ENCODE results near the gene COL4A6.

Gene COL4A6

GRCh38 chrX:108299101-108299591, 139.1 kb downstream of the COL4A6 start:
- no peak for ATAC-seq
- TF ChIP-seq OSR1 (CRISPR knock-in tag; IDR thresholded peaks at IDR 0.05) (no peak), POU6F1 (CRISPR knock-in tag; IDR thresholded peaks at IDR 0.05; ENCODE audit: borderline replicate concordance, low read depth) (no peak), ESRRG (CRISPR knock-in tag; IDR thresholded peaks at IDR 0.05) (no peak), ZFP30 (CRISPR knock-in tag; IDR thresholded peaks at IDR 0.05) (no peak), ISL1 (CRISPR knock-in tag; IDR thresholded peaks at IDR 0.05) (no peak), GLIS3 (CRISPR knock-in tag; IDR thresholded peaks at IDR 0.05) (no peak), PPARA (CRISPR knock-in tag; IDR thresholded peaks at IDR 0.05; ENCODE audit: borderline replicate concordance) (no peak), TOX (CRISPR knock-in tag; IDR thresholded peaks at IDR 0.05; ENCODE audit: borderline replicate concordance) (no peak), ARNTL (CRISPR knock-in tag; IDR thresholded peaks at IDR 0.05; ENCODE audit: borderline replicate concordance, low read depth) (no peak), SNAI2 (CRISPR knock-in tag; IDR thresholded peaks at IDR 0.05) (no peak), RARB (CRISPR knock-in tag; IDR thresholded peaks at IDR 0.05) (no peak), TCF4 (CRISPR knock-in tag; IDR thresholded peaks at IDR 0.05; ENCODE audit: borderline replicate concordance) (no peak), TSHZ2 (CRISPR knock-in tag; IDR thresholded peaks at IDR 0.05) (no peak)
- TF ChIP-seq, protein P1, sequence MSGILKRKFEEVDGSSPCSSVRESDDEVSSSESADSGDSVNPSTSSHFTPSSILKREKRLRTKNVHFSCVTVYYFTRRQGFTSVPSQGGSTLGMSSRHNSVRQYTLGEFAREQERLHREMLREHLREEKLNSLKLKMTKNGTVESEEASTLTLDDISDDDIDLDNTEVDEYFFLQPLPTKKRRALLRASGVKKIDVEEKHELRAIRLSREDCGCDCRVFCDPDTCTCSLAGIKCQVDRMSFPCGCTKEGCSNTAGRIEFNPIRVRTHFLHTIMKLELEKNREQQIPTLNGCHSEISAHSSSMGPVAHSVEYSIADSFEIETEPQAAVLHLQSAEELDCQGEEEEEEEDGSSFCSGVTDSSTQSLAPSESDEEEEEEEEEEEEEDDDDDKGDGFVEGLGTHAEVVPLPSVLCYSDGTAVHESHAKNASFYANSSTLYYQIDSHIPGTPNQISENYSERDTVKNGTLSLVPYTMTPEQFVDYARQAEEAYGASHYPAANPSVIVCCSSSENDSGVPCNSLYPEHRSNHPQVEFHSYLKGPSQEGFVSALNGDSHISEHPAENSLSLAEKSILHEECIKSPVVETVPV (CRISPR knock-in tag; IDR thresholded peaks at IDR 0.05), result no peak
- TF ChIP-seq, protein P2, sequence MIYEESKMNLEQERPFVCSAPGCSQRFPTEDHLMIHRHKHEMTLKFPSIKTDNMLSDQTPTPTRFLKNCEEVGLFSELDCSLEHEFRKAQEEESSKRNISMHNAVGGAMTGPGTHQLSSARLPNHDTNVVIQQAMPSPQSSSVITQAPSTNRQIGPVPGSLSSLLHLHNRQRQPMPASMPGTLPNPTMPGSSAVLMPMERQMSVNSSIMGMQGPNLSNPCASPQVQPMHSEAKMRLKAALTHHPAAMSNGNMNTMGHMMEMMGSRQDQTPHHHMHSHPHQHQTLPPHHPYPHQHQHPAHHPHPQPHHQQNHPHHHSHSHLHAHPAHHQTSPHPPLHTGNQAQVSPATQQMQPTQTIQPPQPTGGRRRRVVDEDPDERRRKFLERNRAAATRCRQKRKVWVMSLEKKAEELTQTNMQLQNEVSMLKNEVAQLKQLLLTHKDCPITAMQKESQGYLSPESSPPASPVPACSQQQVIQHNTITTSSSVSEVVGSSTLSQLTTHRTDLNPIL (CRISPR knock-in tag; IDR thresholded peaks at IDR 0.05; ENCODE audit: low read depth), result no peak

GRCh38 chrX:108298165-108298602, 140.0 kb downstream of the COL4A6 start:
- TF ChIP-seq CSDC2 (CRISPR knock-in tag; IDR thresholded peaks at IDR 0.05), result no peak
- TF ChIP-seq, protein P1 (CRISPR knock-in tag; IDR thresholded peaks at IDR 0.05), result no peak
- TF ChIP-seq RARB (CRISPR knock-in tag; IDR thresholded peaks at IDR 0.05), result no peak
- no peak for TF ChIP-seq ISL1 (CRISPR knock-in tag; IDR thresholded peaks at IDR 0.05)
- no peak for ATAC-seq

DNA sequence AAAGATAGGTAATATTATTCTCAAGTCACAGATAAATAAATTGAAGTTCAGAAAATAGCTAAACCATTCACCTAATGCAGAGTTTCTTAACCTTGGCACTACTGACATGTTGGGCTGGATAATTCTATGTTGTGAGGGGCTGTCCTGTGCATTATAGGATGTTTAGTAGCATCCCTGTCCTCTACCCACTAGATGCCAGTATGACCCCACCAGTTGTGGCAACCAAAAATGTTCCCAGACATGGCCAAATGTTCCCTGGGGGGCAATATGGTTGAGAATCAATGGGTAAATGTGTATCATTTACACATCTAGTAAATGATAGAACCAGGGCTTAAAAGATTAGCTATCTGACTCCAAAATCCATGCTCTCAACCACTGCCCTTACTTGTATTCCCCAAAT, 140.9 kb downstream of the COL4A6 start:
- TF ChIP-seq ZNF8 (CRISPR knock-in tag; IDR thresholded peaks at IDR 0.05), result no peak
- TF ChIP-seq ESRRG (CRISPR knock-in tag; IDR thresholded peaks at IDR 0.05), result no peak
- TF ChIP-seq POU6F1 (CRISPR knock-in tag; IDR thresholded peaks at IDR 0.05; ENCODE audit: borderline replicate concordance, low read depth), result no peak
- TF ChIP-seq TCF4 (CRISPR knock-in tag; IDR thresholded peaks at IDR 0.05; ENCODE audit: borderline replicate concordance), result no peak
- no peak for TF ChIP-seq TSHZ2 (CRISPR knock-in tag; IDR thresholded peaks at IDR 0.05)
- no peak for TF ChIP-seq OSR1 (CRISPR knock-in tag; IDR thresholded peaks at IDR 0.05)
- TF ChIP-seq, protein P3, sequence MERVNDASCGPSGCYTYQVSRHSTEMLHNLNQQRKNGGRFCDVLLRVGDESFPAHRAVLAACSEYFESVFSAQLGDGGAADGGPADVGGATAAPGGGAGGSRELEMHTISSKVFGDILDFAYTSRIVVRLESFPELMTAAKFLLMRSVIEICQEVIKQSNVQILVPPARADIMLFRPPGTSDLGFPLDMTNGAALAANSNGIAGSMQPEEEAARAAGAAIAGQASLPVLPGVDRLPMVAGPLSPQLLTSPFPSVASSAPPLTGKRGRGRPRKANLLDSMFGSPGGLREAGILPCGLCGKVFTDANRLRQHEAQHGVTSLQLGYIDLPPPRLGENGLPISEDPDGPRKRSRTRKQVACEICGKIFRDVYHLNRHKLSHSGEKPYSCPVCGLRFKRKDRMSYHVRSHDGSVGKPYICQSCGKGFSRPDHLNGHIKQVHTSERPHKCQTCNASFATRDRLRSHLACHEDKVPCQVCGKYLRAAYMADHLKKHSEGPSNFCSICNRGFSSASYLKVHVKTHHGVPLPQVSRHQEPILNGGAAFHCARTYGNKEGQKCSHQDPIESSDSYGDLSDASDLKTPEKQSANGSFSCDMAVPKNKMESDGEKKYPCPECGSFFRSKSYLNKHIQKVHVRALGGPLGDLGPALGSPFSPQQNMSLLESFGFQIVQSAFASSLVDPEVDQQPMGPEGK (CRISPR knock-in tag; IDR thresholded peaks at IDR 0.05; ENCODE audit: borderline replicate concordance), result no peak
- TF ChIP-seq ARNTL (CRISPR knock-in tag; IDR thresholded peaks at IDR 0.05; ENCODE audit: borderline replicate concordance, low read depth), result no peak
- TF ChIP-seq SNAI2 (CRISPR knock-in tag; IDR thresholded peaks at IDR 0.05), result no peak
- no peak for TF ChIP-seq PPARA (CRISPR knock-in tag; IDR thresholded peaks at IDR 0.05; ENCODE audit: borderline replicate concordance)
- no peak for TF ChIP-seq TOX (CRISPR knock-in tag; IDR thresholded peaks at IDR 0.05; ENCODE audit: borderline replicate concordance)
- no peak for TF ChIP-seq ZNF565 (CRISPR knock-in tag; conservative IDR thresholded peaks at IDR 0.05; ENCODE audit: low read depth)
- TF ChIP-seq RARB (CRISPR knock-in tag; IDR thresholded peaks at IDR 0.05), result no peak
- ATAC-seq, result no peak
